ENCODE results near the gene HOXC12. TPM values are rescaled to one million over a fixed set of nuclear protein-coding genes. Genes with fewer than 3 reads are reported as not detected.

Gene HOXC12
- total and polyA plus RNA-seq, 5 experiments from 2014 or later = not detected

GRCh38 chr12:53985692-53985993 is 30.9 kb downstream of the HOXC12 start:
- Mint-ChIP-seq H3K27ac (peak overlapping the region in 3 of 10 donors; percentile 25 to 91 (median 63)), H3K9me3 (peaks cover 0 to 19% (median 0%) of the 10 kb centered on the region in 9 donors), H3K4me3 (peak overlapping the region in 9 of 10 donors; percentile 54 to 86 (median 70)), H3K4me1 (peaks cover 28 to 49% (median 36%) of the 10 kb centered on the region in 4 donors), H3K36me3 (peaks cover 0 to 4% (median 2%) of the 10 kb centered on the region in 3 donors), H3K27me3 (peaks cover 67 to 99% (median 82%) of the 10 kb centered on the region in 5 donors)
- POLR2A ChIA-PET = interaction anchor here (0.5 to 0.6 kb wide), 2 partner anchors 51 to 485 kb away, joined by 3 to 8 read pairs; no protein-coding TSS in a partner anchor
- DNase-seq = no peak
- no peak for ATAC-seq

GRCh38 chr12:53985994-53986685 is 31.4 kb downstream of the HOXC12 start:
- H3K36me3 Mint-ChIP-seq = peaks cover 0 to 6% (median 2%) of the 10 kb centered on the region in 3 donors
- H3K27ac Mint-ChIP-seq = peak overlapping the region in 1 of 10 donors; percentile 63
- peaks cover 66 to 99% (median 80%) of the 10 kb centered on the region in 5 donors for H3K27me3 Mint-ChIP-seq
- POLR2A ChIA-PET = interaction anchor here (0.5 kb wide), 1 partner anchor 51 kb away, joined by 8 read pairs; no protein-coding TSS in a partner anchor
- peaks cover 30 to 49% (median 35%) of the 10 kb centered on the region in 4 donors for H3K4me1 Mint-ChIP-seq
- ATAC-seq (peak; percentile 43 to 60), DNase-seq (peak in 1 of 10 donors; percentile 61)
- H3K4me3 Mint-ChIP-seq = peak overlapping the region; percentile 2 to 86 (median 70)
- peaks cover 0 to 19% (median 0%) of the 10 kb centered on the region in 9 donors for H3K9me3 Mint-ChIP-seq

- Mint-ChIP-seq H3K4me3 (peak overlapping the region in 5 of 10 donors; percentile 12 to 70 (median 46)), H3K27me3 (peaks cover 70 to 99% (median 80%) of the 10 kb centered on the region in 5 donors), H3K27ac (peak overlapping the region in 1 of 10 donors; percentile 16), H3K4me1 (peaks cover 30 to 50% (median 35%) of the 10 kb centered on the region in 4 donors), H3K9me3 (peaks cover 0 to 19% (median 0%) of the 10 kb centered on the region in 9 donors), H3K36me3 (peaks cover 0 to 7% (median 2%) of the 10 kb centered on the region in 3 donors)
- ATAC-seq (no peak), DNase-seq (peak in 1 of 10 donors; percentile 31)
- POLR2A ChIA-PET = no interaction called here
These were observed 32.2 kb downstream of the HOXC12 start for GRCh38 chr12:53986686-53987483.

GRCh38 chr12:53987787-53988230 is 33.1 kb downstream of the HOXC12 start:
- Mint-ChIP-seq H3K27ac (peak overlapping the region in 1 of 10 donors; percentile 7), H3K27me3 (peaks cover 73 to 99% (median 84%) of the 10 kb centered on the region in 5 donors), H3K9me3 (peaks cover 0 to 21% (median 0%) of the 10 kb centered on the region in 9 donors), H3K4me3 (no peak overlapping the region), H3K36me3 (peaks cover 0 to 7% (median 2%) of the 10 kb centered on the region in 3 donors), H3K4me1 (peaks cover 30 to 50% (median 35%) of the 10 kb centered on the region in 4 donors)
- POLR2A ChIA-PET = interaction anchor here (1.0 to 1.2 kb wide), 3 partner anchors 10 to 21 kb away, joined by 3 to 5 read pairs (median 4); no protein-coding TSS in a partner anchor
- ATAC-seq (no peak), DNase-seq (peak in 1 of 10 donors; percentile 10)

- Mint-ChIP-seq H3K4me3 (peak overlapping the region in 9 of 10 donors; percentile 22 to 80 (median 48)), H3K9me3 (peaks cover 0 to 15% (median 0%) of the 10 kb centered on the region in 9 donors), H3K27me3 (peaks cover 75 to 99% (median 84%) of the 10 kb centered on the region in 5 donors), H3K27ac (peak overlapping the region in 2 of 10 donors; percentile 47 to 53), H3K4me1 (peaks cover 32 to 50% (median 35%) of the 10 kb centered on the region in 4 donors), H3K36me3 (peaks cover 0 to 7% (median 0%) of the 10 kb centered on the region in 3 donors)
- peak in 1 of 10 donors; percentile 4 for DNase-seq
- no peak for ATAC-seq
- POLR2A ChIA-PET = interaction anchor here (1.0 to 1.2 kb wide), 3 partner anchors 9 to 22 kb away, joined by 3 to 5 read pairs (median 4); no protein-coding TSS in a partner anchor
These were observed 34.0 kb downstream of the HOXC12 start for GRCh38 chr12:53988541-53989226.

GRCh38 chr12:53989227-53990113 is 34.8 kb downstream of the HOXC12 start:
- Mint-ChIP-seq H3K36me3 (peaks cover 0 to 13% (median 0%) of the 10 kb centered on the region in 3 donors), H3K9me3 (peaks cover 0 to 15% (median 0%) of the 10 kb centered on the region in 9 donors), H3K27me3 (peaks cover 78 to 99% (median 87%) of the 10 kb centered on the region in 5 donors), H3K27ac (peak overlapping the region in 1 of 10 donors; percentile 68), H3K4me1 (peaks cover 36 to 58% (median 41%) of the 10 kb centered on the region in 4 donors), H3K4me3 (peak overlapping the region in 9 of 10 donors; percentile 25 to 80 (median 55))
- DNase-seq = peak in 3 of 10 donors; percentile 43 to 62 (median 44)
- POLR2A ChIA-PET = interaction anchor here (1.1 kb wide), 1 partner anchor 8 kb away, joined by 4 read pairs; no protein-coding TSS in a partner anchor
- ATAC-seq = peak in 1 of 2 donors; percentile 39

GRCh38 chr12:53990311-53991076 is 35.8 kb downstream of the HOXC12 start:
- Mint-ChIP-seq H3K36me3 (peaks cover 0 to 11% (median 0%) of the 10 kb centered on the region in 3 donors), H3K27me3 (peaks cover 78 to 100% (median 87%) of the 10 kb centered on the region in 5 donors), H3K4me3 (peak overlapping the region in 3 of 10 donors; percentile 7 to 26 (median 25)), H3K4me1 (peaks cover 39 to 59% (median 42%) of the 10 kb centered on the region in 4 donors), H3K27ac (no peak overlapping the region), H3K9me3 (peaks cover 0 to 10% (median 0%) of the 10 kb centered on the region in 9 donors)
- ATAC-seq = no peak
- DNase-seq = no peak
- POLR2A ChIA-PET = no interaction called here

- DNase-seq (no peak), ATAC-seq (no peak)
- H3K36me3 Mint-ChIP-seq = peaks cover 0 to 8% (median 0%) of the 10 kb centered on the region in 3 donors
- peaks cover 0 to 9% (median 0%) of the 10 kb centered on the region in 9 donors for H3K9me3 Mint-ChIP-seq
- peaks cover 77 to 100% (median 89%) of the 10 kb centered on the region in 5 donors for H3K27me3 Mint-ChIP-seq
- peaks cover 40 to 61% (median 44%) of the 10 kb centered on the region in 4 donors for H3K4me1 Mint-ChIP-seq
- H3K4me3 Mint-ChIP-seq = peak overlapping the region in 2 of 10 donors; percentile 19 to 40
- H3K27ac Mint-ChIP-seq = peak overlapping the region in 1 of 10 donors; percentile 24
- POLR2A ChIA-PET = no interaction called here
These were observed 36.4 kb downstream of the HOXC12 start for GRCh38 chr12:53991077-53991460.

GRCh38 chr12:53992377-53992889 is 37.7 kb downstream of the HOXC12 start:
- no peak for DNase-seq
- H3K27ac Mint-ChIP-seq = no peak overlapping the region
- peaks cover 0 to 9% (median 0%) of the 10 kb centered on the region in 9 donors for H3K9me3 Mint-ChIP-seq
- peaks cover 68 to 100% (median 86%) of the 10 kb centered on the region in 5 donors for H3K27me3 Mint-ChIP-seq
- peak overlapping the region in 1 of 10 donors; percentile 72 for H3K4me3 Mint-ChIP-seq
- peaks cover 0 to 8% (median 0%) of the 10 kb centered on the region in 3 donors for H3K36me3 Mint-ChIP-seq
- POLR2A ChIA-PET = interaction anchor here (0.6 to 1.0 kb wide), 2 partner anchors 67 to 1761 kb away, joined by 4 to 7 read pairs; no protein-coding TSS in a partner anchor
- peaks cover 35 to 74% (median 45%) of the 10 kb centered on the region in 4 donors for H3K4me1 Mint-ChIP-seq
- ATAC-seq = no peak

All from naive thymus-derived CD8-positive, alpha-beta T cell (primary cell).